D721Med (cell line): ENCODE measurements around the gene IGSF8.
A peak's percentile ranks its signal among the peaks of the same experiment; 100 is the strongest.

Experiments used
- DNase-seq: peaks from one replicate; pipeline ENCODE4 v3.0.0; 2011; ENCODE audit warnings: low spot score; ENCODE audit not compliant: insufficient read length
- FAIRE-seq: peaks from 2 replicates; lab custom pipeline; 2011; peaks lifted over from hg19 to GRCh38; lab: Jason Lieb, UNC
- CTCF ChIP-seq: IDR thresholded peaks from 2 replicates; pipeline ENCODE4 v1.5.1; 2012; ENCODE audit warnings: mild to moderate bottlenecking, control low read depth; ENCODE audit not compliant: insufficient read depth; ENCODE audit errors: missing control alignments

The IGSF8 gene

DNA sequence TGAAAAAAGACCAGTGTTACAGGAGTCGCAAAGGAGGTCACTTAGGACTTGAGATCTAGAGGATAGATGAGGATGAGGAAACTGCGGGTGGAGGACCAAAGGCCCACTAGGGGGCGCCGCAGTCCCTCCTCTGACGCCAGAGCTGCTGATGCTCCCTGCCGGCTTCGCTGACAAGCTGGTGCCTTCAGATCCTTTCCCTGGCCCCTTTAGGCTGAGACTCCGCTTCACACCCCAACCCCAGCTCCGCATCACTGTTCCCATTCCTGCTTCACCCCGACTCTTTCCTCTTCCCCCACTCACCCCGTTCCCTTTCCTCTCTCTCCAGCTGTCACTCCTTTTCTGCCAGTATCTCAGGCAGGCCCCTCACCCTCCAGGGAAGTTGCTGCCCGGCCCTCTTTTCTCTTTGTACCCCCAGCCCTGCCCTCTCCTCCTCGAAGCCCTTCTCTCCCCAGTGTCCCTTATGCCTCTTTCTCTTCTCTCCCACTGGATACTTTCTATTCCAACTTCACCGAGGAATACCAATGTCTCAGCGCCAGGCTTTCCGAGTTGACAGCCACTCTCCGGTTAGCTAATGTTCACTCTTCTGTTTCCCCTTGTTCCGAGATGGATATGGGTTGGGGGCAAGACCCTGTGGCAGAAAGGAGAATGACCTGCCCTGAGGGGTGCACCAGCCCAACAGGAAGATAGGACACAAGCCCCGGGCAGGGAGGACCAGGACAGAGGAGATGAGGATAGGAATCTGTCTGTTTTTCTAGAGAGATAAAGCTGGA, 12.5 kb downstream of the IGSF8 start:
- peak; percentile 95 for TF ChIP-seq CTCF
- DNase-seq: peak; percentile 99
- FAIRE-seq: no peak

GRCh38 chr1:160084771-160085321, 13.6 kb downstream of the IGSF8 start:
- FAIRE-seq: no peak
- TF ChIP-seq CTCF: no peak
- DNase-seq: no peak

- DNase-seq (peak; percentile 74), FAIRE-seq (no peak)
- TF ChIP-seq CTCF: peak; percentile 72
These were observed 14.2 kb downstream of the IGSF8 start for GRCh38 chr1:160083968-160084770.

DNA sequence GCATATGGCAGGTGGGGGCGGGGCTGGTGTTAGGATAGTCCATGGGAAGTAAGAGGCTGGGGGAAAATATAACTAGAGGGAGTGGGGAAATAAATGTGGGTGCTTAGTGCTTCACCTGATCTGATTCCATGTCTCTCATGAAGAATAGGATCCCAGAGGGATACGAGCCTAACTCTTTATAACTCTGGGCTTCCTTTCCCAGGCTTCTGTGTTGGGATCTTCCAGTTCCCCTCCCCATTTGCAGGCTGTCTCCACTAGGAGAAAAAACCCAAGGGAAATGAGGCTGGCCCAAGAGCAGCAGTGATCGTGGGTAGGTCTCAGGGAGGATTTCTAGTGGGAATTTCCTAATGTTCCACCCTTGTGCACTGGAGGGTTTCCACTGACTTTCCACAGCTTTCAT, 15.5 kb downstream of the IGSF8 start:
- DNase-seq: no peak
- no peak for TF ChIP-seq CTCF
- FAIRE-seq: no peak

DNA sequence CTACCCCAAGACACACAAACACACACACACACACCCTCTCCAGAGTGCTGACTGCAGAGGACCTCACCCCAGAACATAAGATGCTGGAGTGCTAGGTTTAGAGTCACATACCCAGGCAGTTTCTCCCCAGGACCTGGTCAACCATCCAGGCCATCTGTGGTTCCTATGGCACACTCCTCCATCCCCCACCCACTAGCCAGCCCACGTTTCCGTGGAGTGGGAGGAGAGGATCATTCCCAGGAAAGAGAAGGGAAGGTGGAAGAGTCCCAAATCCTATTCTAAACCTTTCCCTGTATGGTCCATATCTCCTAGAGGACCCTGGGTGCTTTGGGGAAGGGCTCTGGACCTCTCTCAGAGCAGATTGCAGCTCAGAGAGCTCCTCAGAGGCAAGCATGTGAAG, 15.9 kb downstream of the IGSF8 start:
- TF ChIP-seq CTCF: no peak
- DNase-seq (no peak), FAIRE-seq (no peak)

- FAIRE-seq (no peak), DNase-seq (no peak)
- no peak for TF ChIP-seq CTCF
These were observed 17.0 kb downstream of the IGSF8 start, which contains the start of gene KCNJ9 for GRCh38 chr1:160081261-160081936. TSS of gene KCNJ9 (plus strand) at chr1:160081538. CDS start at chr1:160084031, 2,493 bp downstream.
